GM12878 (cell line): ENCODE results near the gene ANKRD60.

ENCODE experiments used
- BHLHE40 ChIP-seq, 2 experiments: fragments of 450-650 bp in 1 of 2; IDR thresholded peaks; 2 replicates each; pipeline ENCODE4 v1.6.1; 2011 to 2017; ENCODE audit warnings: low read depth in 2 of 2, borderline replicate concordance in 1 of 2, improper control_type of control experiment in 1 of 2, low read length in 1 of 2, mild to moderate bottlenecking in 1 of 2
- CREB1 ChIP-seq: IDR thresholded peaks from 2 replicates; pipeline ENCODE4 v1.6.1; 2012; ENCODE audit warnings: low read depth, mild to moderate bottlenecking, inconsistent platforms
- EP300 ChIP-seq, 2 experiments: fragments of 150-350 bp in 1 of 2; IDR thresholded peaks; 2 replicates each; pipeline ENCODE4 v1.6.1; 2011 to 2012; ENCODE audit warnings: low read depth in 2 of 2, low read length in 2 of 2, borderline replicate concordance in 1 of 2, improper control_type of control experiment in 1 of 2, inconsistent platforms in 1 of 2; ENCODE audit not compliant: control insufficient read depth in 1 of 2
- HDAC6 ChIP-seq: fragments of 200-600 bp; sonication (generic); IDR thresholded peaks from one replicate; pipeline ENCODE4 v1.8.0; 2017; ENCODE audit warnings: antibody characterized with exemption; ENCODE audit not compliant: unreplicated experiment
- JUNB ChIP-seq: IDR thresholded peaks from 2 replicates; pipeline ENCODE4 v1.6.1; 2016; ENCODE audit warnings: antibody characterized with exemption, mild to moderate bottlenecking
- KDM1A ChIP-seq: fragments of 200-600 bp; sonication (generic); IDR thresholded peaks from 2 replicates; pipeline ENCODE4 v1.6.1; 2016; ENCODE audit warnings: borderline replicate concordance
- POLR2AphosphoS2 ChIP-seq: IDR thresholded peaks from 2 replicates; pipeline ENCODE4 v1.6.1; 2011; ENCODE audit warnings: low read depth, mild to moderate bottlenecking, low read length, improper control_type of control experiment, moderate library complexity
- TCF3 ChIP-seq: IDR thresholded peaks from 2 replicates; pipeline ENCODE4 v1.6.1; 2012; ENCODE audit warnings: low read depth, mild to moderate bottlenecking, low read length, borderline replicate concordance; ENCODE audit not compliant: insufficient read depth
- TF ChIP-seq, protein P1 (sequence below): fragments of 450-650 bp; IDR thresholded peaks from 2 replicates; pipeline ENCODE4 v1.6.1; 2017; ENCODE audit warnings: antibody characterized with exemption, mild to moderate bottlenecking, moderate library complexity
- TF ChIP-seq, protein P2 (sequence below): IDR thresholded peaks from 2 replicates; pipeline ENCODE4 v1.6.1; 2012; ENCODE audit warnings: low read depth, low read length, improper control_type of control experiment

DNA sequence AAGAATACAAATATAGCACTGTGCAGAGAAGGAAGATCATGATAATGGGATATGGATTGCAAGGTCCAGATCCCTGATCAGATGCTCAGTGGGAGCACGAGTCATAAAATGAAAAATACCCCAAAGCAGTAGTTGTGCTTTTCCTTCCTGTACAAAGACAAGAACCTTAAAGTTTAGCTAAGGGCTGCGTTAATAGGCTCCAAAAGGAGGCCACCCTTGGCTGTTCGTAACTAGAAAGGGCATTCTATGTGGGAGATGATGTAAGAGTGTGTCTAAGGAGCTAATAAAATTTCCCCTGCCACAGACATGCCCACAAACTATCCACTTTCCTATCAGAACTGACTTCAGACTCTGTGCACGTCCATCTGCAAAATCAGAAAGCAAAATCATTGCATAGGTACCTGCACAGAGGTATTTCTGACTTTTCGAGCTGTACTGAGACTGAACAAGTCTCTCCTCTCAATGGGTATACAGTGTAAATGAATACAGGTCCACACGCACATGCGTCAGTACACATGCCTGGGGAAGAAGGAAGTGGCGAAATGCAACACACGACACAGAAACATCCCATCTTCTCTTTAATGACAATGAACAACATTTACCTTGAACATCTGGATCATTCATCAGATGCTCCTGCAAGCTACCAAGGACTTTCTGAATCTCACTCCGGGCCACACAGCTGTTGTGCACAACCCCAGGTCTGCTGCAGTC, 16.9 kb upstream of the ANKRD60 start:
- TF ChIP-seq, protein P1, sequence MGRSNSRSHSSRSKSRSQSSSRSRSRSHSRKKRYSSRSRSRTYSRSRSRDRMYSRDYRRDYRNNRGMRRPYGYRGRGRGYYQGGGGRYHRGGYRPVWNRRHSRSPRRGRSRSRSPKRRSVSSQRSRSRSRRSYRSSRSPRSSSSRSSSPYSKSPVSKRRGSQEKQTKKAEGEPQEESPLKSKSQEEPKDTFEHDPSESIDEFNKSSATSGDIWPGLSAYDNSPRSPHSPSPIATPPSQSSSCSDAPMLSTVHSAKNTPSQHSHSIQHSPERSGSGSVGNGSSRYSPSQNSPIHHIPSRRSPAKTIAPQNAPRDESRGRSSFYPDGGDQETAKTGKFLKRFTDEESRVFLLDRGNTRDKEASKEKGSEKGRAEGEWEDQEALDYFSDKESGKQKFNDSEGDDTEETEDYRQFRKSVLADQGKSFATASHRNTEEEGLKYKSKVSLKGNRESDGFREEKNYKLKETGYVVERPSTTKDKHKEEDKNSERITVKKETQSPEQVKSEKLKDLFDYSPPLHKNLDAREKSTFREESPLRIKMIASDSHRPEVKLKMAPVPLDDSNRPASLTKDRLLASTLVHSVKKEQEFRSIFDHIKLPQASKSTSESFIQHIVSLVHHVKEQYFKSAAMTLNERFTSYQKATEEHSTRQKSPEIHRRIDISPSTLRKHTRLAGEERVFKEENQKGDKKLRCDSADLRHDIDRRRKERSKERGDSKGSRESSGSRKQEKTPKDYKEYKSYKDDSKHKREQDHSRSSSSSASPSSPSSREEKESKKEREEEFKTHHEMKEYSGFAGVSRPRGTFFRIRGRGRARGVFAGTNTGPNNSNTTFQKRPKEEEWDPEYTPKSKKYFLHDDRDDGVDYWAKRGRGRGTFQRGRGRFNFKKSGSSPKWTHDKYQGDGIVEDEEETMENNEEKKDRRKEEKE = no peak
- TF ChIP-seq BHLHE40 (IDR thresholded peaks at IDR 0.05; ENCODE audit: borderline replicate concordance in 1 of 2, low read depth in 2 of 2, low read length in 1 of 2) (no peak), TCF3 (no peak), CREB1 (no peak), POLR2AphosphoS2 (no peak), HDAC6 (no peak), JUNB (no peak), EP300 (IDR thresholded peaks at IDR 0.05; ENCODE audit: borderline replicate concordance in 1 of 2, control insufficient read depth in 1 of 2, low read depth in 2 of 2, low read length in 2 of 2) (no peak), KDM1A (no peak)
- TF ChIP-seq, protein P2, sequence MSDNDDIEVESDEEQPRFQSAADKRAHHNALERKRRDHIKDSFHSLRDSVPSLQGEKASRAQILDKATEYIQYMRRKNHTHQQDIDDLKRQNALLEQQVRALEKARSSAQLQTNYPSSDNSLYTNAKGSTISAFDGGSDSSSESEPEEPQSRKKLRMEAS = no peak
